Panc1 (cell line): ENCODE data around the gene KCNAB2.

ENCODE experiments used
- POLR2AphosphoS5 ChIP-seq: IDR thresholded peaks from 2 replicates; pipeline ENCODE4 v1.6.1; 2012; ENCODE audit warnings: mild to moderate bottlenecking, low read depth, low read length, moderate library complexity
- REST ChIP-seq, 2 experiments: IDR thresholded peaks; 2 replicates each; pipeline ENCODE4 v1.6.1; 2011 to 2012; ENCODE audit warnings: low read depth in 2 of 2, control low read depth in 1 of 2, low read length in 1 of 2, mild to moderate bottlenecking in 1 of 2, moderate library complexity in 1 of 2; ENCODE audit not compliant: insufficient read depth in 1 of 2
- SIN3A ChIP-seq: IDR thresholded peaks from 2 replicates; pipeline ENCODE4 v1.6.1; 2012; ENCODE audit warnings: low read depth, mild to moderate bottlenecking, low read length, moderate library complexity, borderline replicate concordance; ENCODE audit not compliant: insufficient read depth
- TCF7L2 ChIP-seq: IDR thresholded peaks from 2 replicates; pipeline ENCODE4 v1.6.1; 2011; ENCODE audit warnings: mild to moderate bottlenecking, low read depth, low read length, inconsistent platforms
- TF ChIP-seq, protein P1 (sequence below): fragments of 450-650 bp; IDR thresholded peaks from 2 replicates; pipeline ENCODE4 v1.5.1; 2017; ENCODE audit warnings: mild to moderate bottlenecking

DNA sequence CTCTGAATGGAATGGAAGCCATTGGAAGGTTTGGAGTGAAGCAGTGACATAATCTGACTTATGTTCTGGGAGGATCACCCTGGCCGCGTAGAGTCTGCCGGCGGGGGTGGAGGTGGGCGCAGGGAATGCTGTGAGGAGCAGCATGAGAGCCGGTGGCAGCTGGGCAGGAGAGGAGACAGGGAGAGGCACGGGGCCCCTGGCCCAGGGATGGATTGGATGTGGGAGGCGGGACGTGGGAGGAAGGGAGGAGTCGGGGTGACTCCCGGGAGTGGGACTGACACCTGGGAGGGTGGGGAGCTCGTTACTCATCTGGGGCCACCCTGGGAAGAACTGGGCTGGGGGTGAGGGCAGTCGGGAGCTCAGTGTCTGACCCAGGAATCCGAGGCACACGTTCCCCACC lies 10.4 kb upstream of the KCNAB2 start:
- no peak for TF ChIP-seq TCF7L2
- TF ChIP-seq, protein P1, sequence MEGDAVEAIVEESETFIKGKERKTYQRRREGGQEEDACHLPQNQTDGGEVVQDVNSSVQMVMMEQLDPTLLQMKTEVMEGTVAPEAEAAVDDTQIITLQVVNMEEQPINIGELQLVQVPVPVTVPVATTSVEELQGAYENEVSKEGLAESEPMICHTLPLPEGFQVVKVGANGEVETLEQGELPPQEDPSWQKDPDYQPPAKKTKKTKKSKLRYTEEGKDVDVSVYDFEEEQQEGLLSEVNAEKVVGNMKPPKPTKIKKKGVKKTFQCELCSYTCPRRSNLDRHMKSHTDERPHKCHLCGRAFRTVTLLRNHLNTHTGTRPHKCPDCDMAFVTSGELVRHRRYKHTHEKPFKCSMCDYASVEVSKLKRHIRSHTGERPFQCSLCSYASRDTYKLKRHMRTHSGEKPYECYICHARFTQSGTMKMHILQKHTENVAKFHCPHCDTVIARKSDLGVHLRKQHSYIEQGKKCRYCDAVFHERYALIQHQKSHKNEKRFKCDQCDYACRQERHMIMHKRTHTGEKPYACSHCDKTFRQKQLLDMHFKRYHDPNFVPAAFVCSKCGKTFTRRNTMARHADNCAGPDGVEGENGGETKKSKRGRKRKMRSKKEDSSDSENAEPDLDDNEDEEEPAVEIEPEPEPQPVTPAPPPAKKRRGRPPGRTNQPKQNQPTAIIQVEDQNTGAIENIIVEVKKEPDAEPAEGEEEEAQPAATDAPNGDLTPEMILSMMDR = no peak
- no peak for TF ChIP-seq SIN3A
- TF ChIP-seq POLR2AphosphoS5 = no peak
- TF ChIP-seq REST (IDR thresholded peaks at IDR 0.05; ENCODE audit: insufficient read depth in 1 of 2, low read depth in 2 of 2, low read length in 1 of 2) = no peak
